GM19438 (cell line): ENCODE results near the gene MARVELD2.
"Not testable (repeated sequence)": the region's sequence is repeated elsewhere in the genome, so short reads cannot be mapped to it uniquely, and the experiment has no call there.

Experiments used
- ATAC-seq: cut with Tn5 transposase; IDR thresholded peaks from one replicate; pipeline ENCODE4 v1.9.1; 2021; ENCODE audit warnings: low read depth; ENCODE audit not compliant: unreplicated experiment

The MARVELD2 gene

DNA sequence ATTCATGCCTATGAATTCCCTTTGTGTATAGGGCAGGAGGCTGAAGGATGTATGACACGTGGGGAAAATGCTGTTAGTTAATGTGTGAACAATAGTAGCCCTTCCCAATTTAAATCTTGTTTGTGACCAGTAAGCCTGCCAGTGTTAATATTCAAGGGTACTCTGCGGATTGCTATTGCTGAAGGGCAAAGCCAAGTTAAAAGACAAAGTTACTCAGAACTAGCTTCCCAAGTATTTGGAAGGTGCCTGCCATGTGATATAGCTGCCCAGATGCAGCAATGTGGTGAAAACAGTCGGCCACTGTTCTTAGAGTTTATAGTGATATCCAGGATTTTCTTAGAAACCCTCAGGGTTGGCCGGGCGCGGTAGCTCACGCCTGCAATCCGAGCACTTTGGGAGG lies 34.6 kb downstream of the MARVELD2 start:
- ATAC-seq = no peak

DNA sequence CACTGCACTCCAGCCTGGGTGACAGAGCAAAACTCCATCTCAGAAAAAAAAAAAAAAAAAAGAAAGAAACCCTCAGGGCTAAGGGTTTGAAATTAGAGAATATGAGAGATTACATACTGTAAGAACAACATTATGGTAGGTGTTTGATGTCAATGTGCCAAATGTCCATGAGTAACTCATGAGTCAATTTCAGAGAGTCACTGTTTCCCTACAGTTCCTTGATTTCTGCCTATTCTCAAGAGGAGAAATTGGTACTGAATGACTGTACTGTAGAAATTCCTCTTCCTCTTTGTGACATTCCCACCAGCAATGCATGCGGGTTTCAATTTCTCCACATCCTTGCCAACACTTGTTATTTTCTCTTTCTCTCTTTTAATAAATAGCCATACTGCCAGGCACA lies 35.2 kb downstream of the MARVELD2 start:
- ATAC-seq = no peak

DNA sequence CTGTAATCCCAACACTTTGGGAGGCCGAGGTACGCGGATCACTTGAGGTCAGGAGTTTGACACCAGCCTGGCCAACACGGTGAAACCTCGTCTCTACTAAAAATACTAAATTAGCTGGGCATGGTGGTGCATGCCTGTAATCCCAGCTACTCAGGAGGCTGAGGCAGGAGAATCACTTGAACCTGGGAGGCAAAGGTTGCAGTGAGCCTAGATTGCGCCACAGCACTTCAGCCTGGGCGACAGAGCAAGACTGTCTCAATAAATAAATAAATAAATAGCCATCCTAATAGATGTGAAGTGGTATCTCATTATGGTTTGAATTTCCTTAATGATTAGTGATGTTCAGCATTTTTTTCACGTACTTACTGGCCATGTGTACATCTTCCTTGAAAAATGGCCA lies 35.6 kb downstream of the MARVELD2 start:
- not testable (repeated sequence) for ATAC-seq

DNA sequence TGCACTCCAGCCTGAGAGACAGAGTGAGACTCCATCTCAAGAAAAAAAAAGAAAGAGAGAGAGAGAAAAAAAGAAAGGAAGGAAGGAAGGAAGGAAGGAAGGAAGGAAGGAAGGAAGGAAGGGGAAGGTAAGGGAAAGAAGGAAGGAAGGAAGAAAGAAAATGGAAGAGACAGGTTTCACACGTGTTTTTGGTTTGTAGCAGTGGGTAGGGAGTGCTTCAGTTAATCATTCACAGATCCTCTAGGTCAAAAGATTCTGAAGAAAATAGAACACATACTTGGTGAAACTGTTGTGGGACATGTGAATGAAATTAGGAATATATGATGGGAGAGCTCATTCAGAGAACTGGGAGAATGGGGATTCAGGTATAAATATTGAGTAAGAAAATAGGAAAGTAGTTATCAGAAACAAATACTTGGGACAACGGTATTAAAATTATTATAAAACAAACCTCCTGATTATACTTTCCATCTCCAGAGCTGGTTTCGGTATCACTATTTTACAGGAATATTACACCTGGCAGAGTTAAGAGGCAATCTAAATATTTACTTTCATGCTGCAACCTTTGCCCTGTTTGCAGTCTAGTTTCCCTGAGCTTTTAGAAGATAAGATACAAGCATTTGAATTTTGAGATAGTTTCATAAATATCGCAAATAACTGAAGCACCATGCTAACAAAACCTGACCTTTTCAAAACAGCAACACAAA lies 37.2 kb downstream of the MARVELD2 start:
- no peak for ATAC-seq

DNA sequence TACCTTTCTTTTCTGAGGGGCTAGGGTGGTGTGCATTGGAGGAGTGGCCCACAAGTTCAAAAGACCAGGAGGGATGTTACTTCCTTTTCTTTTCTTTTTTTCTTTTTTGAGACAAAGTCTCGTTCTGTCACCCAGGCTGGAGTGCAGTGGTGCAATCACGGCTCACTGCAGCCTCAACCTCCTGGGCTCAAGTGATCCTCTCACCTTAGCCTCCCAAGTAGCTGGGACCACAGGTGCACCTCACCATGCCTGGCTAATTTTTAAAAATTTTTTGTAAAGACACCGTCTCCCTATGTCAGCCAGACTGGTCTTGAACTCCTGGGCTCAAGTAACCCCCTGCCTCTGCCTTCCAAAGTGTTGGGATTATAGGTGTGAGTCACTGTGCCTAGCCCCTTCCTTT lies 38.6 kb downstream of the MARVELD2 start:
- not testable (repeated sequence) for ATAC-seq

DNA sequence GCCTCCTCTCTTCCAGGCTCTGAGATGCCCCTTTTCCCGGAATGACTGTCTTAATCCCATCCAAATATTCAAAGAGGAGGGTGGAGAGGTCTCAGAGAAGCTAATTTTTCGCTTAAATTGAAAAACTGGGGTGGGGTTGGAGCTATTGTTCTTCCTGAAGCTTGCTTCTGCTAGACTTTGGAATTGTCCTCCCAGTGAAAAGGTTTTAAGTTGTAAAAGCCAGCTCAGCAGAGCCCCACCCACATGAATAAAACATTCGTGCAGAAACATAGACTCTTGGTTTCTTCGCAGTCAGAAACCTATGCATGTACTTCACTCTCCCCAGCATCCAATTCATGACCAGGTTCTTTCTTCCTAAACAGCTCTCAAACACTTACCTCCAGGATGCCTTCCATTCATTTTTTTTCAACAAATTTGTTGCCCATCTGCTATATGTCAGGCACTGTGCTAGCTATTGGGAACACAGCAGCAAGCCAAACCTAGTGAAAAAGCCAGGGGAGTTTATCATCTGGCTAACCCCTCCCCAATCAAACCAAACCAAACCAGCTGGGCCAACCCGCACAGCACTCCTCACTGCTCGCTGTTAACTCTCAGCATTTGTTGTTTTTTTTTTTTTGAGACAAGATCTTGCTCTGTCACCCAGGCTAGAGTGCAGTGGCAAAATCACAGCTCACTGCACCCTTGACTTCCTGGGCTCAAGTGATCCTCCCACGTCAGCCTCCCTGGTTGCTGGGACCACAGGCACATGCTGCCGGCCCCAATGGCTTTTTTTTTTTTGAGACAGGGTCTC lies 39.7 kb downstream of the MARVELD2 start:
- no peak for ATAC-seq

DNA sequence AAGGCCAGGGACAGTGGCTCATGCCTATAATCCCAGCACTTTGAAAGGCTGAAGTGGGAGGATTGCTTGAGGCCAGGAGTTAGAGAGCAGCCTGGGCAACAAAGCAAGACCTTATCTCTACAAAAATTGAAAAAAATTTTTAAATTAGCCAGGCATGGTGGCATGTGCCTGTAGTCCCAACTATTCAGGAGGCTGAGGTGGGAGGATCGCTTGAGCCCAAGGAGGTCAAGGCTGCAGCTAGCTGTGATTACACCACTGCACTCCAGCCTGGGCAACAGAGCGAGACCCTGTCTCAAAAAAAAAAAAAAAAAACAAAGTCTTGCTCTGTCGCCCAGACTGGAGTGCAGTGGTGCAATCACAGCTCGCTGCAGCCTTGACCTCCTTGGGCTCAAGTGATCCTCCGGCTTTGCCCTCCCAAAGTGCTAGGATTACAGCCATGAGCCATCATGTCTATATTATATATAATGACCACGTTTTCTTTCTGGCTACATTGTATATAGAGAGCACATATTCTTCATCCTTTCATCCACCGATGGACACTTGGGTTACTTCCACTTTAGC lies 40.6 kb downstream of the MARVELD2 start:
- ATAC-seq = not testable (repeated sequence)

DNA sequence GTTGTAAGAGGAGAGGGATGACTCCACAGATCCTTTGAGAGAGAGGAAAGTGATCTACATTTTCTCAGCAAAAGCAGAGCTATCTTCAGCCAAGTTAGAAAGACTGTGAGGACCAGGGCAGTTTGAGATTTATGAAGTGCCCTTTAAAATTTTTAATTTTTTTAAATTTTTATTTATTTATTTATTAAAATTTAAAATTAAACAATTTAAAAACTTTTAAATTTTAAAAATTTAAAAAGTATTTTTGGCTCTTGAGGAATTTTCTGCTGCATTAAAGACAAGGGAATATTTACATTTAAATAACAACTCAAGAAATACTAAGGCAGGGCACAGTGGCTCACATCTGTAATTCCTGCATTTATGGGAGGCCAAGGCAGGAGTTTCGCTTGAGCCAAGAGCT lies 47.3 kb downstream of the MARVELD2 start:
- ATAC-seq = no peak

DNA sequence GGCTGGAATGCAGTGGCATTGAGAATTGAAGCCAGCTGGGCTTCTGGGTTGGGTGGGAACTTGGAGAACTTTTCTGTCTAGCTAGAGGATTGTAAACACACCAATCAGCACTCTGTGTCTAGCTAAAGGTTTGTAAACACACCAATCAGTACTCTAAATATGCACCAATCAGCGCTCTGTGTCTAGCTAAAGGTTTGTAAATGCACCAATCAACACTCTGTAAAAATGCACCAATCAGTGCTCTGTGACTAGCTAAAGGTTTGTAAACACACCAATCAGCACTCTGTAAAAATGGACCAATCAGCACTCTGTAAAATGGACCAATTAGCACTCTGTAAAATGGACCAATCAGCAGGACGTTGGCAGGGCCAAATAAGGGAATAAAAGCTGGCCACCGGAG lies 51.5 kb downstream of the MARVELD2 start:
- ATAC-seq = not testable (repeated sequence)

DNA sequence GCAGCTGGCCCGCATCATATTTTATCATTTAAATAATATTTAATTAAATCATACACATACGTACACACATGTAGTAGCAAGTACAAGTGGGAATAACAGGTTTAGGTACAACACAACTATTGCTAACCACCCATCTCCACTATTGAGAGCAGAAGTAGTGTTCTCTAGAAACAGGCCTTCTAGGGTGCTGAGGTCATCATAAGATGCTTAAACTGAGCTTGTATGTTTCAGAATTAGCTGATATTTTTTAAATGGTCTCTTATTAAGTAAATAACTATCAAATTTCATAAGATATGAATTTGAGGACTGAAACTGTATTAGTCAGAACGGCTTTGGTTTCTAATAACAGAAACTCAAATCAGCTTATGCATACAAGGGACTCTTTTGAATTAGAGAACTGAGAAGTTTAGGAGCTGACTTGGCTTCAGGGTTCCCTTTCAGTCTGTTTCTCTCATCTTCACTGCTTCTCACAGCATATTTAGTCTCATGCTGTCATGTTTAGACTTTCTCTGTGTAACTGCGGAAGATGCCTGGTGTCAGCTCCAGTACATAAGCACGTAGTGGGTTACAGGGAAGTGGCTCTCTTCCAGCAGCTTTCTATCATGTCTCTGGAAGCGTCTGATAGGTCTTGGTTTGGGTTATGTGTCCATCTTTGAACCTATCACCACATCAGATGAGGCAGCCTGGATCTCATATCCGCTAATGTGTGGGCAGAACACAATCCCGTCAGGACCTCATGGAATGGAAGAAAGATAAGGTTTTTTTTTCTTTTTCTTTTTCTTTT lies 52.7 kb downstream of the MARVELD2 start:
- peak; percentile 93 for ATAC-seq

DNA sequence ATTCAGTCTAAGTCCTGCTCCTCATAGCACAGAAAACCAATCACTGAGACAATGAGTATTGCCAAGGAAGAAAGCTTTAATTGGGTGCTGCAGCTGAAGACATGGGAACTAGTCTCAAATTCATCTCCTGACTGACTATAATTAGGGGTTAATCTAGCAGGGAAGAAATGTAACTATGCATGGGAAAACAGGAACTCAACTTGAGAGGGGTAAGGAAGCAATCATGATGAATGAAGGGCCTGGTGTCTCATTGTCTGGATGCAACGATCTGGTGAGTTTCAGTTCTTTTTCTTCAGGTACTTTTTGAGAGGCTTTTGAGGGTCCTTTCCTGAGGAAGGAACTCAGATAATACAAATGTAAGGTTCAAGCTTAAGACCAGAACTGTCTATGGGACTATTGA lies 53.7 kb downstream of the MARVELD2 start:
- ATAC-seq = no peak

DNA sequence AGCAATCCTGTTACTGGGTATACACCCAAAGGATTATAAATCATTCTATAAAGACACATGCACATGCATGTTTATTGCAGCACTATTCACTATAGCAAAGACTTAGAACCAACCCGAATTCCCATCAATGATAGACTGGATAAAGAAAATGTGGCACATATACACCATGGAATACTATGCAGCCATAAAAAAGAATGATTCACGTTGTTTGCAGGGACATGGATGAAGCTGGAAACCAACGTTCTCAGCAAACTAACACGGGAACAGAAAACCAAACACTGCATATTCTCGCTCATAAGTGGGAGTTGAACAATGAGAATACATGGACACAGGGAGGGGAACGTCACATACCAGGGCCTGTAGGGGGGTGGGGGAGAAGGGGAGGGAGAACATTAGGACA lies 56.6 kb downstream of the MARVELD2 start:
- not testable (repeated sequence) for ATAC-seq

DNA sequence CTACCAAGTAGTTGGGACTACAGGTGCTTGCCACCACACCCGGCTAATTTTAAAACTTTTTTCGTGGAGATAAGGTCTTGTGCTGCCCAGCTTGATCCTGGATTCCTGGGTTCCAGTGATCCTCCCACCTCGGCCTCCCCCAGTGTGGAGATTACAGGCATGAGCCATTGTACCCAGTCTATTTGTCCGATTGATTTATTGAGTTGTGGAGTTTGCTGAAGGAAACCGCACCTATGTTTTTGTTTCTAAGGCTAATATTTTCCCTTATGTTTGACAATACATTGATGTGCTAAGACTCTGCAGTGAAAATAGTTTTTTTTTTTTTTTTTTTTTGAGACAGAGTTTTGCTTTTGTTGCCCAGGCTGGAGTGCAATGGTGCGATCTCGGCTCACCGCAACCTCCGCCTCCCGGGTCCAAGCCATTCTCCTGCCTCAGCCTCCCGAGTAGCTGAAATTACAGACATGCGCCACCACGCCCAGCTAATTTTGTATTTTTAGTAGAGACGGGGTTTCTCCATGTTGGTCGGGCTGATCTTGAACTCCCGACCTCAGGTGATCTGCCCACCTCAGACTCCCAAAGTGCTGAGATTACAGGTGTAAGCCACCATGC lies 57.7 kb downstream of the MARVELD2 start:
- ATAC-seq = not testable (repeated sequence)

DNA sequence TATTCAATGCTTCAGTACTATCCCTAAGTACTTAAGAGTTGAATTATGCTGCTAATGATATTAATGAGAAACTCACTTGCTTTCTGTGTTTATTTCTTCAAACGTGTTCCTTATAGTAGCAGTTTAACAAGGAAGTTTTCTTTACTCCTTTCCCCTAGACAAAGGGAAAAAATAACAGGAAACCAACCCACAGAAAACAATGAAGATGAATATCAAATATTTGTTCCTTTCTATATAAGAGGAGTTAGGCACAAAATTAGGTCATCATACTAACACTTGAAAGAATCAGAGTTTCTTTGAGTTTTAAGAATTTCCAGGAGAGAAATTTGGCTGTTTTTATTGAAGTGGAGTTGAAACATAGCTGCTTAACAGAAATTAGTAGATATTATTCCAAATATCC lies 62.3 kb downstream of the MARVELD2 start:
- ATAC-seq = no peak

DNA sequence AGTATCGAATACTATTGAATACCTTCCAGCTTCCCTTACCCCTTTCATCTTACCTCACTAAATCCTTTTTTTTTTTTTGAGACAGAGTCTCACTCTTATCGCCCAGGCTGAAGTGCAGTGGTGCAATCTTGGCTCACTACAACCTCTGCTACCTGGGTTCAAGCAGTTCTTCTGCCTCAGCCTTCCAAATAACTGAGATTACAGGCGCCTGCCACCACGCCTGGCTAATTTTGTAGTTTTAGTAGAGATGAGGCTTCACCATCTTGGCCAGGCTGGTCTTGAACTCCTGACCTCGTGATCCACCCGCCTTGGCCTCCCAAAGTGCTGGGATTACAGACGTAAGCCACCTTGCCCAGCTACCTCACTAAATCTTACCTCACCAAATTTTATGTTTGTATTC lies 63.4 kb downstream of the MARVELD2 start:
- ATAC-seq = not testable (repeated sequence)

DNA sequence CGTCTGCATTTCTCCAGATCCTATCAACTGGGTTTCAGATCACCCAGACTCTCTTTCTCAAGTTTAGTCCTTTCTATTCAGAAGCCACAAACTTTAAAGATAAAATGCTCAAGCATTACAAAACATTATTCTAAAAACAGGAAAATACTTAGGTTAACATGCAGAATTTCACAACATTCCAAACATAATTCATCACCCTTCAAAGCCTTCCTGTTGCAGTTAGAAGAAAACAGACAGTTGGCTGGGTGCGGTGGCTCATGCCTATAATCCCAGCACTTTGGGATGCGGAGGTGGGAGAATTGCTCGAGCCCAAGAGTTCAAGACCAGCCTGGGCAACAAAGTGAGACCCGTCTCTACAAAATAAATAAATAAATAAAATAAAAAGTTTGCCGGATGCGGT lies 70.0 kb downstream of the MARVELD2 start:
- ATAC-seq = no peak

DNA sequence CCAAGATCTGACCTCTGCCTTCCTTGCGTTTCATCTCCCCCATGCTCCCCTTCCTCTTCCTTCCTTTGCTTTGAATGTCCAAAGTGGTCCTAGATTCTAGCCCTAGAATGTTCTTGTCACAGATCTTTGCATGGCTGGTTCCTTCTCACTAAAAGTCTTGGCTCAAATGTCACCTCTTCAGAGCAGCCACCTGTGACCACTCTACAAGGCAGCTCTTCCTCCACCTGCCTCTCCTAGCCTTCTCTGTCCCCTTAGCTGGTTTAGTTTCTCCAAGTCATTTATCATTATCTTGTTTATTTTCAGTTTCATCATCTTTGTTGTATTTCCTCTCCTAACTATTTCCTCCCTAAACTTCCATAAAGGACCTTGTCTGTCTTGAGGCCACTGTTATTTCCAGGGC lies 70.6 kb downstream of the MARVELD2 start:
- no peak for ATAC-seq

DNA sequence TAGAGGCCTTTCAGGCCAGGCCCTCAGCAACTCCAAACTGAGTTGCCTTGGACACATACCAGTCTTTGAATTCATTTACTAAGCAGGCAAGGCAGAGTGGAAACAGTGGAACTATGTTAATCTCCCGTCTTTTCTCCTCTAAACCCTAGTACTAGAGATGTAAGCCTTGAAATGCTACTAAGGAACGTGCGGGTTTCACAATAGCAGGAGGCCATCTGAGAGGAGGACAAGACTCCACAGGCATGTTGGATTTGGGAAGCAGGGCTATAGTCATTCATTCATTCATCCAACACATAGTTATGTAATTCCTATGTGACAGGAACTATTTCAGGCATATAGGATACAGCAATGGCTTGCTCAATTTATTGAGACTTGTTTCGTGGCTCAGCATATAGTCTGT lies 74.3 kb downstream of the MARVELD2 start:
- no peak for ATAC-seq

DNA sequence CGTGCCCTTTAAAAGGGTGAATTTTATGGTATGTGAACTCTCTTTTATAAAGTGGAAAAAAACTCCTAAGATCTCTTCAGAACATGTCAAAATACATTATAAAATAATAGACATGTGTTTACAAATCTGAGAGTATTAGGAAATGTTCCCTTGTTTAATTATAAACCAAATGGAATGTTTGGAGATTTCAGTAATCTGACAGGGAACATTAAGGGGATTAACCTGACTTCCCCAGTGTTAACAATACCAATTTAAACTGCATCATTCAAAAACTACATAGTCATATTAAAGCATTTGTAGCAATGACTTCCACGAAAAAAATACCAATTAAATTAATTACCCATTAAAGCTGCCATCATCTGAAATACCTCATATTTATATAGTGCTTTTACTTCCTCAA lies 76.1 kb downstream of the MARVELD2 start:
- ATAC-seq = no peak

DNA sequence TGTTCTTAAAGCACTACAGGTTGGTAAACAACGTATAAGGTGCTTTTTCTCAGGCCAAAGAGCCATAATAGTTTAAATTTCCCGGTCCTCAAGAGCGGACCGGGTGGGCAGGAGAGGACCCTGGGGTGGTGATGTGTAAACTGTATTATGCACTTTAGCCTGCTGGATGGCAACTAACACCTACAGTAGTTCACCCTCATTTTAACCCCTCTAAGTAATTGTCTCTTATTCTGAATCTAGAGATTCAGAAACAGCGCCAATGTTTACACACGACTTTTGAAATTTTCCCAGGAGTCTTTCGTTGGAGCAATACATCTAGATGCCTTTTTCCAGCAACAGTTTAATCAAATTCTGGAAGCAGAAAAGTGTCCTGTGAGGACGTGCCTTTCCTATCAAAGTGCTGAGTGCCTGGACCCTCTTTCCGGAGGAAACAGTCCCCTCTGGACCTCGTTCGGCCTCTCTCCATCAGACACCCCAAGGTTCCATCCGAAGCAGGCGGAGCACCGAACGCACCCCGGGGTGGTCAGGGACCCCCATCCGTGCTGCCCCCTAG lies 77.0 kb downstream of the MARVELD2 start:
- ATAC-seq = no peak
